IPS-18a (cell line): ENCODE results near the gene KIF18A.

ENCODE experiments used
- H3K27ac ChIP-seq: one replicate; pipeline ENCODE4 v1.5.1; 2013; ENCODE audit warnings: low read length
- H3K27me3 ChIP-seq: one replicate; pipeline ENCODE4 v1.6.1; 2013; ENCODE audit warnings: mild to moderate bottlenecking, low read length; ENCODE audit not compliant: control insufficient read depth, insufficient read depth
- H3K36me3 ChIP-seq: one replicate; pipeline ENCODE4 v1.6.1; 2013; ENCODE audit warnings: low read depth, low read length; ENCODE audit not compliant: control insufficient read depth
- H3K4me1 ChIP-seq: one replicate; pipeline ENCODE4 v1.6.1; 2013; ENCODE audit warnings: low read depth, low read length; ENCODE audit not compliant: control insufficient read depth
- H3K4me3 ChIP-seq: one replicate; pipeline ENCODE4 v1.5.1; 2013; ENCODE audit warnings: low read length
- H3K9ac ChIP-seq: one replicate; pipeline ENCODE4 v1.6.1; 2013; ENCODE audit warnings: mild to moderate bottlenecking, low read length, moderate library complexity
- H3K9me3 ChIP-seq: one replicate; pipeline ENCODE4 v1.6.1; 2013; ENCODE audit warnings: low read depth, low read length; ENCODE audit not compliant: control insufficient read depth

The KIF18A gene

DNA sequence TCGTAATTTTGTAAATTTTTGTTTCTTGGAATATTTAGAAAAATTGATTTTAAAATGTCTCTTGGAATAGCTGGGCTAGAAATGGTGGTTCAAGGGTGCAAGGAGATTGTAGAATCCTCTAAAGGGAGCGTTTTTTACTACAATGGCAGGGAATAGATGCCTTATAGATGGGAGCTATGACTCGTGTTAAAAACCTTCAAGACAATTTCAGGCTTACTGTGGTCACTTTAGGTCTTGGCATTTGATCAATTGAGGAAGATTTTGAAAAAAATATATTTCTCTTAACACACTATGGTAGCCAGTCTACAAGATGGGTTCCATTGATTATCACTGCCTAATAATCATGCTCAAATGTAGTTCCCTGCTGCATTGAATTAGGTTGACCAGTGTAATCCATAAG, 25.2 kb upstream of the KIF18A start:
- H3K9ac ChIP-seq: no peak overlapping the region
- peaks cover 14% of the 10 kb centered on the region for H3K4me1 ChIP-seq
- H3K9me3 ChIP-seq: peaks cover 36% of the 10 kb centered on the region
- H3K36me3 ChIP-seq: peaks cover 6% of the 10 kb centered on the region
- no peaks in the 10 kb centered on the region for H3K27me3 ChIP-seq
- H3K27ac ChIP-seq: no peak overlapping the region
- H3K4me3 ChIP-seq: no peak overlapping the region

DNA sequence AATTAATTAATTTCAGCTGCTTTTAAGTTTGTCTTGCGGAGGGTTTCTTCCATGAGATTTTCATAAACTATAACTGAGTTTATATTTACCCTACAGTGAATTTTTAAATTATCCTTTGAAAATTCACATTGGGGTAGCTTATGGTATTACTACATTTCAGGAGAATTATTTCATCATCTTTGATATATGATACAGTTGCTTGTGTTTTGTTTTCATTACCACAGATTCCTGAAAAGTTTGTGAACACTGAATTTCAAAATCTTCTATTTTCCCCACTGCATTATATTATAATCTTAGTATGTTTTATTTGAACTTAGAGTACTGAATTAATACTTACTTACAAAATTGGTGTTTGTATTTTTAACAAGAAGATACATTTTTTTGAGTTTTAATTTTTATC, 24.6 kb upstream of the KIF18A start:
- Histone ChIP-seq H3K36me3 (peaks cover 6% of the 10 kb centered on the region), H3K27ac (no peak overlapping the region), H3K9ac (no peak overlapping the region), H3K9me3 (peaks cover 30% of the 10 kb centered on the region), H3K4me3 (no peak overlapping the region), H3K4me1 (peaks cover 18% of the 10 kb centered on the region), H3K27me3 (no peaks in the 10 kb centered on the region)

- no peak overlapping the region for H3K27ac ChIP-seq
- no peak overlapping the region for H3K4me3 ChIP-seq
- H3K4me1 ChIP-seq: peaks cover 3% of the 10 kb centered on the region
- no peaks in the 10 kb centered on the region for H3K9me3 ChIP-seq
- no peaks in the 10 kb centered on the region for H3K27me3 ChIP-seq
- no peak overlapping the region for H3K9ac ChIP-seq
- H3K36me3 ChIP-seq: no peaks in the 10 kb centered on the region
These were observed 15.2 kb upstream of the KIF18A start for GRCh38 chr11:28123151-28123581.

DNA sequence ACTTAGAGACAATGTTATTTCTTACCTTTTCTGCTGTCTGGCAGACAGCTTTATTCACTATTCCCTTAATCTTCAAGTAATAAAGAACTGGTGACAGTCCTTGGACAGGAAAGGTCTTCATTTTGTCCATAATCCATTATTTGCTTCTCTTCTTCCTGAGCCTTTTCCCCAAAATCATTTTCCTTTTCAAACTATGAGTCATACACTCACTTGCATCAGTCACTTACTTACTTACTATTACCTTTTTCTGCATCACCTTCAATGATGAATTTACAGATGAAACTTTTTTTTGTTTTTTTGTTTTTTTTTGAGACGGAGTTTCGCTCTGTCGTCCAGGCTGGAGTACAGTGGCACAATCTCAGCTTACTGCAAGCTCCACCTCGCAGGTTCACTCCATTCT, 9.8 kb upstream of the KIF18A start:
- Histone ChIP-seq H3K9me3 (no peaks in the 10 kb centered on the region), H3K9ac (no peak overlapping the region), H3K4me3 (no peak overlapping the region), H3K4me1 (no peaks in the 10 kb centered on the region), H3K27me3 (no peaks in the 10 kb centered on the region), H3K27ac (no peak overlapping the region), H3K36me3 (peaks cover 7% of the 10 kb centered on the region)

- Histone ChIP-seq H3K27ac (no peak overlapping the region), H3K9me3 (no peaks in the 10 kb centered on the region), H3K4me3 (no peak overlapping the region), H3K4me1 (peaks cover 4% of the 10 kb centered on the region), H3K27me3 (no peaks in the 10 kb centered on the region), H3K9ac (no peak overlapping the region), H3K36me3 (peaks cover 7% of the 10 kb centered on the region)
These were observed 6.8 kb upstream of the KIF18A start for GRCh38 chr11:28114731-28115130.

GRCh38 chr11:28114116-28114515, 6.2 kb upstream of the KIF18A start:
- Histone ChIP-seq H3K27ac (no peak overlapping the region), H3K4me3 (no peak overlapping the region)

GRCh38 chr11:28110821-28111200, 2.9 kb upstream of the KIF18A start:
- Histone ChIP-seq H3K36me3 (peaks cover 7% of the 10 kb centered on the region), H3K27me3 (no peaks in the 10 kb centered on the region), H3K9me3 (no peaks in the 10 kb centered on the region), H3K9ac (peak overlapping the region; percentile 80), H3K27ac (no peak overlapping the region), H3K4me3 (peak overlapping the region; percentile 88), H3K4me1 (peaks cover 15% of the 10 kb centered on the region)

More at GRCh38 chr11:28114116-28114515, 6.2 kb upstream of the KIF18A start:
- Histone ChIP-seq H3K4me1 (peaks cover 4% of the 10 kb centered on the region), H3K36me3 (peaks cover 7% of the 10 kb centered on the region), H3K9ac (no peak overlapping the region), H3K9me3 (no peaks in the 10 kb centered on the region), H3K27me3 (no peaks in the 10 kb centered on the region)

- Histone ChIP-seq H3K36me3 (peaks cover 7% of the 10 kb centered on the region), H3K27ac (peak overlapping the region; percentile 1), H3K9me3 (no peaks in the 10 kb centered on the region), H3K4me3 (peak overlapping the region; percentile 88), H3K4me1 (peaks cover 15% of the 10 kb centered on the region), H3K9ac (peak overlapping the region; percentile 80), H3K27me3 (no peaks in the 10 kb centered on the region)
These were observed 2.3 kb upstream of the KIF18A start for GRCh38 chr11:28110108-28110820.

GRCh38 chr11:28108958-28109357, 1.0 kb upstream of the KIF18A start:
- Histone ChIP-seq H3K27me3 (no peaks in the 10 kb centered on the region), H3K27ac (peak overlapping the region; percentile 88), H3K36me3 (peaks cover 4% of the 10 kb centered on the region), H3K4me1 (peaks cover 15% of the 10 kb centered on the region), H3K9ac (peak overlapping the region; percentile 87), H3K9me3 (no peaks in the 10 kb centered on the region), H3K4me3 (peak overlapping the region; percentile 96)

- Histone ChIP-seq H3K9ac (peak overlapping the region; percentile 95), H3K9me3 (no peaks in the 10 kb centered on the region), H3K27ac (peak overlapping the region; percentile 95), H3K4me1 (peaks cover 15% of the 10 kb centered on the region), H3K4me3 (peak overlapping the region; percentile 96), H3K36me3 (no peaks in the 10 kb centered on the region), H3K27me3 (no peaks in the 10 kb centered on the region)
These were observed 686 bp downstream of the KIF18A start for GRCh38 chr11:28107191-28107749.

- no peak overlapping the region for H3K27ac ChIP-seq
- H3K4me3 ChIP-seq: peak overlapping the region; percentile 96
- H3K9ac ChIP-seq: no peak overlapping the region
- H3K9me3 ChIP-seq: no peaks in the 10 kb centered on the region
- no peaks in the 10 kb centered on the region for H3K27me3 ChIP-seq
- H3K36me3 ChIP-seq: no peaks in the 10 kb centered on the region
- peaks cover 15% of the 10 kb centered on the region for H3K4me1 ChIP-seq
These were observed 1.5 kb downstream of the KIF18A start for GRCh38 chr11:28106353-28107043.
